ENCODE results near the gene IVD.

The IVD gene

DNA sequence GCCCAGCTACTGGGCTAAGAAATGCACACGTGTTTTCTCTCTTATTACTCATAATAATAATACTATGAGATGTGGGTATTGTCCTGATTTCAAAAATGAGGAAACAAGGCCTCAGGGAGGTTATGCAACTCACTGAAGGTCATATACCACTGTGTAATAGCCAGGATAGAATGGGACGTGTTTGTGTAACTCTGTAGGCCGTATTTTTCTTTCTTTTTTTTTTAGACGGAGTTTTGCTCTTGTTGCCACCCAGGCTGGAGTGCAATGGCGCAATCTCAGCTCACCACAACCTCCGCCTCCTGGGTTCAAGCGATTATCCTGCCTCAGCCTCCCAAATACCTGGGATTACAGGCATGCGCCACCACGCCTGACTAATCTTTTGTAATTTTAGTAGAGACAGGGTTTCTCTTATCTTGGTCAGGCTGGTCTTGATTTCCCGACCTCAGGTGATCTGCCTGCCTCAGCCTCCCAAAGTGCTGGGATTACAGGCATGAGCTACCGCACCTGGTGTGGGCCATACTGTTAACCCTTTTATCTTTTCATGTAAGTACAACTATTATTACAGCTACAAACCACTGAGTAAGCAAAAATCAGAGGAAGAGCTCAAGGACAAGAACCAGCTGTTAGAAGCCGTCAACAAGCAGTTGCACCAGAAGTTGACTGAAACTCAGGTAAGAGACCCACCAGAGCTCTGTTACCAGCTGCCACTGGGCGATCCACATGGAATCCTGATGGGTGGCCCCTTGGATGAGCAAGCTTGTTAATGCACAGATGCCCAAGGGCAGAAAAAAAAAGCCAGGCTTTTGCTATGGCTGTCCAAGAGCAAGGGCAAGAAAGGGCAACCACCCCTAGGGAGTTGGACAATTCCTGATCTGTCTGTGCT is 16.4 kb upstream of the IVD start:
- DNase-seq (ENCODE audit: low spot score in 2 of 2), result no peak
- no peak overlapping the region for H3K4me3 ChIP-seq
- no peaks in the 10 kb centered on the region for H3K4me1 ChIP-seq
- H3K27me3 ChIP-seq (ENCODE audit: low read depth), result no peaks in the 10 kb centered on the region
- no peaks in the 10 kb centered on the region for H3K9me3 ChIP-seq
- peaks cover 91% of the 10 kb centered on the region for H3K36me3 ChIP-seq (replicated peaks)
- in situ Hi-C loops (cut with MboI; ENCODE audit: low sequenced_read_pairs), result no loop called here

DNA sequence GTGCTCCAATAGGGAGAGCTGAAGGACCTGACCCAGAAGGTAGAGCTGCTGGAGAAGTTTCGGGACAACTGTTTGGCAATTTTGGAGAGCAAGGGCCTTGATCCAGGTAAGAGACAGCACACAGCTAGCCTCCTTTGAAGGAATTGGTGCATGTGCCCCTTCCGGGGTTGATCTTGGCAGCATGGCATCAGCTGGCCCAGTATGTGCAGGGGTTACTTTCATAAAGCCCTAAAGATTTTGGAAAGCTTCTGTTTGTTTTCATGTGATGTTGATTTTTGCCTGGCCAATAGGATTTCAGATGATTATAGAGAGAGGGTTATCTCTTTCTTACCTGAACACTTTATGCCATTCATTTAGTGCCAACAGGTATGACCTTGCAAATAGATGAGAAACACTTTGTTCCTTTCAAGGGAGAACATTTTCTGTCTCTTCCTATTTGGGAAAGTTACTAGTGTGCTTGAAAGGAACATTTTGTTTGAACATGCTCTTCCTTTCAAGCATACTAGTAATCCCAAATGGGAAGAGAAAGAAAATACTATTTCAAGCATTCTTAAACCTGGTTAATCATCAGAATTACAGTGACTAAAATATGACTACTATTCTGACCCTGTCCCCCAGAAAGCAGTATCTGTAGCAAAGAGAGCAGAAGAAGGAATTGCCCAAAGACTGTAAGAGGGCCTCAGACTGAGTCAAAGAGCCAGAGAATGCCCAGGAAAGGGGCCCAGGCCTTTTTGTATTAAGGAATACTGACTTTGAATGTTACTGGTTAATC is 15.6 kb upstream of the IVD start:
- in situ Hi-C loops (cut with MboI; ENCODE audit: low sequenced_read_pairs), result no loop called here
- no peak overlapping the region for H3K4me3 ChIP-seq

DNA sequence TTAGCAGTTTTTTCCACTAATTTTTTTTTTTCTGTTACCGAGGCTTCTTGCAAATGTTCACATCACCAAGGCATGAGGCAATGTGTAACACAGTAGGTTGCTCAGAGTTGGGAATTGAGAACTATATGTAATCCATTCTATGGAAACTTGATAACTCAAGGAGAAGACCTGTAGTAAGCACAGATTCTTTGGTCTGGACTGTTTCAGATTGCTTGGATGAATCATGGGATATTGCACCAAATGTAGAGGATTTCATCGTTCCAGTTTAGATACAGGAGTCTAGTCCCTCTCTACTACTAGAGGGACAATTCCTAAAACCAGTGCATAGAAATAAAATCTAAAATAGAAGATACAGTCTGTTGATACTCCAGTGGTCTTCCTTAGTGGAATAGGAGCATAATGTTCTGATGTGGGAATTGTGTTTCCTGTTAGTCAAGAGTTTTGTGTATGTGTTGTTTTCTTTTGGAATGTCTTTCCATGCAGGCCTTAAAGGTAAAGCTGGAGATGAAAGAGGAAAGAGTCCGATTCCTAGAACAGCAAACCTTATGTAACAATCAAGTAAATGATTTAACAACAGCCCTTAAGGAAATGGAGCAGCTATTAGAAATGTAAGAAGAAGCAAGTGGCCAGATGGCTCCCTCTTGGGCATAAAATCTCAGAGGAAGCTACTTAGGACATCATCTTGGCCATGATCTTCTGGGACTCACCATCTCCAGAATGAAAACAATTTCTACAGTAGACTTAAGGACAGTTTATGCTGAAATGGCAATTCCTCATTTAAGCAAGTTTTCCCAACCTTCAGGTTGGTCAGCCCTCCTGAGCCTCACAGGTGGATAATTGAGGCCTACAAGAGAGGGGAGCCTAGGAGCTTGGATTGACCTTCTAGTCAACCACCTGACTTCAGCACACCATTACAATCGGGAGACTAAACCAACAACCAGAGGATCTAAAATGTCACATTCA is 12.3 kb upstream of the IVD start:
- Histone ChIP-seq H3K4me1 (no peaks in the 10 kb centered on the region), H3K4me3 (no peak overlapping the region), H3K36me3 (replicated peaks) (peaks cover 68% of the 10 kb centered on the region), H3K9me3 (no peaks in the 10 kb centered on the region), H3K27me3 (ENCODE audit: low read depth) (no peaks in the 10 kb centered on the region)
- no peak for DNase-seq (ENCODE audit: low spot score in 2 of 2)
- in situ Hi-C loops (cut with MboI; ENCODE audit: low sequenced_read_pairs), result no loop called here

More for the DNA sequence above, 15.6 kb upstream of the IVD start:
- no peak for DNase-seq (ENCODE audit: low spot score in 2 of 2)
- Histone ChIP-seq H3K27me3 (ENCODE audit: low read depth) (no peaks in the 10 kb centered on the region), H3K4me1 (no peaks in the 10 kb centered on the region), H3K36me3 (replicated peaks) (peaks cover 95% of the 10 kb centered on the region), H3K9me3 (no peaks in the 10 kb centered on the region)

DNA sequence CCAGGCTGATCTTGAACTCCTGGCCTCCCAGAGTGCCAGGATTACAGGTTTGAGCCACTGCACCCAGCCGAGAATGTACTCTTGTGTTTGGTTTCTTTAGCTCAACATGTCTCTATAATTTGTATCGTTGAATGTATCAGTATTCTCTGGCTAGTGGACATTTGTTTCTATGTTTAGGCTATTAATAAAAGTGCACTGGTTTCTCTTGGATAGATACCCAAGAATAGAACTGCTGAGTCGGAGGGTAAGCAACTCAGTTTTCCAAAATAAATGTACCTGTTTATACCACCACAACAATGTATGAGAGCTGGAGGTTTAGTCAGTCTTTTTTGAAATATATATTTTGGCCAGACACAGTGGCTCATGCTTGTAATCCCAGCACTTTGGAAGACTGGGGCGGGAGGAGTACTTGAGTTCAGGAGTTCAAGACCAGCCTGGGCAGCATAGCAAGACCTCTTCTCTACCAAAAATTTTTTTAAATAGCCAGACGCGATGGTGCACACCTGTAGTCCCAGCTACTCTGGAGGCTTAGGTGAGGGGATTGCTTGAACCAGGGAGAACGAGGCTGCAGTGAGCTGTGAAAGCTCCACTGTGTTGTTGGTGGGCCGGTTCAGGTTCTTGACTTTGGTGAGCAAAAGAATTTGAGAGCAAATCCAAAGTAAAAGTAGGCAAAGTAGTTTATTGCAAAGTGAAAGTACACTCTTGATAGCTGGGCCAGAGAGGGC is 7.7 kb upstream of the IVD start:
- in situ Hi-C loops (cut with MboI; ENCODE audit: low sequenced_read_pairs), result no loop called here
- Histone ChIP-seq H3K4me1 (no peaks in the 10 kb centered on the region), H3K9me3 (no peaks in the 10 kb centered on the region), H3K27me3 (ENCODE audit: low read depth) (no peaks in the 10 kb centered on the region), H3K4me3 (no peak overlapping the region), H3K36me3 (replicated peaks) (peaks cover 22% of the 10 kb centered on the region)
- no peak for DNase-seq (ENCODE audit: low spot score in 2 of 2)

DNA sequence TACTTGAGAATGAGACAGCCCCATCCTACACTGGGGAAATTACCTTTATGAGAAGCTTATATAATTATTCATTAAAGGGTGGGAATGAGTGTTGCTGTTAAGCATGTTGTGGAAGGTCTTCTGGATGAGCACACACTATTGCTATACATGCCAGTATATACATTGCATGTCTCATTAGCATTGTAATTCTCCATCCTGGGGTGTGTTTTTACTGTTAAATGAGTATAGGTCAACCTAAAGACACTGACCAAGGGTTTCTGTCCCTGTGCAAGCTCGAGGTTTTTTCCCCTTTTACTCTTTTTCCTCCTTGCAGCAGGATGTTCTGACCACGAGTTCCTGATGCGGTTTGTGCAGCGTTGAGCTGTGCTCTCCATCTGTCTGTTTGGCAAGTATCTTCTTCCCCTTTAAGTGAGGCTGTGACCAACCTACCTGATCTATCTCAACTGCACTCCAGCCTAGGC is 7.2 kb upstream of the IVD start:
- no peak for DNase-seq (ENCODE audit: low spot score in 2 of 2)
- Histone ChIP-seq H3K4me3 (no peak overlapping the region), H3K27me3 (ENCODE audit: low read depth) (no peaks in the 10 kb centered on the region), H3K4me1 (no peaks in the 10 kb centered on the region), H3K36me3 (replicated peaks) (peaks cover 16% of the 10 kb centered on the region), H3K9me3 (no peaks in the 10 kb centered on the region)
- in situ Hi-C loops (cut with MboI; ENCODE audit: low sequenced_read_pairs), result no loop called here

DNA sequence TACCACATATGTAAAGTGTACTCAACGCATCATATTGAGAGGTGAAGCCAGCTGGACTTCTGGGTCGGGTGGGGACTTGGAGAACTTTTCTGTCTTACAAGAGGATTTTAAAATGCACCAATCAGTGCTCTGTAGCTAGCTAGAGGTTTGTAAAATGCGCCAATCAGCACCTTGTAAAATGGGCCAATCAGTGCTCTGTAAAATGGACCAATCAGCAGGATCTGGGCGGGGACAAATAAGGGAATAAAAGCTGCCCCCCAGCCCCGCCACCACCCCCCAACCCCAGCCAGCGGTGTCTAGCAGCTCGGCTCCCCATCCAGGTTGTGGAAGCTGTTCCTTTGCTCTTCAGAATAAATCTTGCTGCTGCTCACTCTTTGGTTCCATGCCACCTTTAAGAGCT is 6.2 kb upstream of the IVD start:
- no peaks in the 10 kb centered on the region for H3K4me1 ChIP-seq
- no peaks in the 10 kb centered on the region for H3K9me3 ChIP-seq
- peaks cover 8% of the 10 kb centered on the region for H3K36me3 ChIP-seq (replicated peaks)
- no peak for DNase-seq (ENCODE audit: low spot score in 2 of 2)
- H3K27me3 ChIP-seq (ENCODE audit: low read depth), result no peaks in the 10 kb centered on the region
- in situ Hi-C loops (cut with MboI; ENCODE audit: low sequenced_read_pairs), result no loop called here
- no peak overlapping the region for H3K4me3 ChIP-seq

DNA sequence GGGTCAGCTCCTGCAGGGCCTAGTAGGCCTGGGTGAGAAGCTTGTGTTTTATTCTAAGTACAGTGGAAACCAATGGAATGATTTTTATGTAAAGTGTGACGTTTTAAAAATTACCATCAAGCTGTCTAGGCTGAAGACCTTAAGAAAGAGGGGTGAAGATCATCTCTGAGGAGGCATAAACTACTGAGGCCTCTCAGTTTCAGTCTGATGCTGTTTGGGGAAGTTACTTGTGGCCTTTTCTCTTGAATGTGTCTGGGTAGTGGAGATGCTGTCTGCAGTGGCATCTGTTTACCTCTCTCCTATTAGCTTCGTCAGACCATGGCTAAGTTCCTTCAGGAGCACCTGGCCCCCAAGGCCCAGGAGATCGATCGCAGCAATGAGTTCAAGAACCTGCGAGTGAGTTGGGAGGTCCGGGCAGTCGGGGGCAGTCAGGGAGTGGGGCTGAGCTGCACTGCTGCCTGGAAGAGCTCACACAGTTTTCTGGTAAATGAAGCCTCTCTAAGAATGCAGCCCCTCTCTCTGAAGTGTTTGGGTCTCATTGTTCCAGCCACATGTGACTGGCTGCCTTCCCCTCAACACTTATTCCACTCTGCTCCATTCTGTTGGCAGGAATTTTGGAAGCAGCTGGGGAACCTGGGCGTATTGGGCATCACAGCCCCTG is 1.9 kb downstream of the IVD start:
- Histone ChIP-seq H3K4me1 (peaks cover 7% of the 10 kb centered on the region), H3K27me3 (ENCODE audit: low read depth) (no peaks in the 10 kb centered on the region), H3K9me3 (no peaks in the 10 kb centered on the region), H3K36me3 (replicated peaks) (peaks cover 41% of the 10 kb centered on the region), H3K4me3 (peak overlapping the region; percentile 78; the same call in 1 of the 2 replicates)
- in situ Hi-C loops (cut with MboI; ENCODE audit: low sequenced_read_pairs), result no loop called here
- no peak for DNase-seq (ENCODE audit: low spot score in 2 of 2)

DNA sequence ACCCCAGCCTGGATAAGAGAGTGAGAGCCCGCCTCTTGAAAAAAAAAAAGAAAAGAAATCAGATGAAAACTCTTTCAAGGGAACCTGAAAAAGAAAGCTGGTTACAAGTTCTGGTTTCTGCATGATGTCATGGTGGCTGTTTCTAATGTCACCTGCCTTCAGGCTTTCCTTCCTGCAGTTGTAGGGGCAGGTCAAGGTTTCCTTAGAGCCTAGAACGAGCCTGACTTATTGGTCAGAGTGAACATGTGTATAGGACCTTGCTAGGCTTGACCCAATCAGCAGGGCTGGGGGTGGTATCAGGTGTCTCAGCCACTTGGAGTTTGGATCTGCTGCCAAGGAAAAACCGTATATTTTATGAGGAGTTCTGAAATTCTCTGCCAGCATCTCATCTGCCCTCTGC is 3.8 kb downstream of the IVD start:
- H3K4me1 ChIP-seq, result peaks cover 7% of the 10 kb centered on the region
- H3K27me3 ChIP-seq (ENCODE audit: low read depth), result no peaks in the 10 kb centered on the region
- in situ Hi-C loops (cut with MboI; ENCODE audit: low sequenced_read_pairs), result no loop called here
- no peak for DNase-seq (ENCODE audit: low spot score in 2 of 2)
- no peaks in the 10 kb centered on the region for H3K9me3 ChIP-seq
- no peak overlapping the region for H3K4me3 ChIP-seq
- H3K36me3 ChIP-seq (replicated peaks), result peaks cover 60% of the 10 kb centered on the region

DNA sequence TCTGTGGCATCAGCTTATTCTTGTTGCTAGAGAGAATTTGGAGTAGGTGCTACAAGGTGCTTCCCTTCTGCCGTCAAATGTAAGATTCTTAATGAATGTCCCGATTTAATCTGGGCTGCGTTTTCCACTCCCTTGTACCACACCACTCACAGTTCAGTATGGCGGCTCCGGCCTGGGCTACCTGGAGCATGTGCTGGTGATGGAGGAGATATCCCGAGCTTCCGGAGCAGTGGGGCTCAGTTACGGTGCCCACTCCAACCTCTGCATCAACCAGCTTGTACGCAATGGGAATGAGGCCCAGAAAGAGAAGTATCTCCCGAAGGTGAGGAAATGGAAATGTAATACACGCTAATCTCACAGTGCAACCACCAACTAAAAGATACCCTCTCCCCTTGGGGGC is 4.9 kb downstream of the IVD start:
- peaks cover 71% of the 10 kb centered on the region for H3K36me3 ChIP-seq (replicated peaks)
- DNase-seq (ENCODE audit: low spot score in 2 of 2), result no peak
- in situ Hi-C loops (cut with MboI; ENCODE audit: low sequenced_read_pairs), result no loop called here

DNA sequence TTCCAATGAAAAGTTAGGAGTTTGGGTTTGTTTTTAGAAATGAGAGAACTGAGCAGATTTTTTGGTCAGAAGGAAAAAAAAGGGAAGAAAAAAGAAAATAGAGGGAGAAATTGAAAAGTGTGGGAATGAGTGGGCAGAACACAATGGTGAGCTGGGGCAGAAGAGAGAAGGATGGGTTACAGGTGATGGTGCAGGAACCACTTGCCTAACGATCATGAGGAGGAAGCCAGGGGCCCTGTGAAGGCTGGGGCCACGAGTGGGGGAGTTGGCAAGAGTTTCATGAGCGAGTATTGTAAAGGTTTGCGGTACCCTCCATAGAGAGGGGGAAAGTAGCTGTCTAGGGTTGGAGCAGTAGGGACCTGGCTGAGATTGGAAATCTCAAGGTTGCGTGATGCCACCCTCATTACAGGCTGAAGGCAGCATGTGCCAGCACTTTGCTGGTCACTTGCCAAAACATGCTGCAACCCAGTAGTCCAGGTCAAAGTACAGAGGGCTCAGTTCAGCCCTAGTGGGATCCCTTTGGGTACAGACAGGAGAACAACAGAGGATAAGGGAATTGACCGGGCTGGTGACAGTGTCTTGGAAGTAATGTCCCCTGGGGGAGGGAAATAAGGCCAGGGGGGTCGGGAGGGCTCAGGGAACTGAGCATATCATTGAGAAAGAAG is 6.6 kb downstream of the IVD start:
- no peak for DNase-seq (ENCODE audit: low spot score in 2 of 2)
- Histone ChIP-seq H3K4me1 (no peaks in the 10 kb centered on the region), H3K36me3 (replicated peaks) (peaks cover 81% of the 10 kb centered on the region), H3K27me3 (ENCODE audit: low read depth) (no peaks in the 10 kb centered on the region), H3K4me3 (no peak overlapping the region), H3K9me3 (no peaks in the 10 kb centered on the region)
- in situ Hi-C loops (cut with MboI; ENCODE audit: low sequenced_read_pairs), result no loop called here

More for the DNA sequence above, 4.9 kb downstream of the IVD start:
- Histone ChIP-seq H3K4me3 (no peak overlapping the region), H3K4me1 (peaks cover 4% of the 10 kb centered on the region), H3K9me3 (no peaks in the 10 kb centered on the region), H3K27me3 (ENCODE audit: low read depth) (no peaks in the 10 kb centered on the region)

DNA sequence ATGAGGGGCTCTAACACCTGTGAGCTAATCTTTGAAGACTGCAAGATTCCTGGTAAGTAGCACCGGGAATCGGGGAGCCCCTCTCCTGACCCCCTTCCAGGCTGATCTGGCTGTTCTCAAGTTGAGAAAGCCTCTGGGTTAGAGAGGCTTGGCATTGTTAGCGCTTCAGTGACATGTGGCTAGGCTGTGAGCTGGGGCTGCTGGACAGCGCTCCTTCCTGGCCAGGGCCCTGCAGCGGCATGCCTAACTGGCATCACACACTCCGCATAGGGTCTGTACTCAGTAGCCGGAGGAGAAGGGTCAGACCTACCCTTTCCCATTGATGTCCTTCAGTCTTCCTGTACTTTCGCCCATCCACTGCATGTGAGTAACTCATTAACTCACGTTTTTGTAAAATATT is 7.4 kb downstream of the IVD start:
- no peaks in the 10 kb centered on the region for H3K4me1 ChIP-seq
- no peak overlapping the region for H3K4me3 ChIP-seq
- peaks cover 77% of the 10 kb centered on the region for H3K36me3 ChIP-seq (replicated peaks)
- no peaks in the 10 kb centered on the region for H3K9me3 ChIP-seq
- no peaks in the 10 kb centered on the region for H3K27me3 ChIP-seq (ENCODE audit: low read depth)
- in situ Hi-C loops (cut with MboI; ENCODE audit: low sequenced_read_pairs), result no loop called here
- no peak for DNase-seq (ENCODE audit: low spot score in 2 of 2)

DNA sequence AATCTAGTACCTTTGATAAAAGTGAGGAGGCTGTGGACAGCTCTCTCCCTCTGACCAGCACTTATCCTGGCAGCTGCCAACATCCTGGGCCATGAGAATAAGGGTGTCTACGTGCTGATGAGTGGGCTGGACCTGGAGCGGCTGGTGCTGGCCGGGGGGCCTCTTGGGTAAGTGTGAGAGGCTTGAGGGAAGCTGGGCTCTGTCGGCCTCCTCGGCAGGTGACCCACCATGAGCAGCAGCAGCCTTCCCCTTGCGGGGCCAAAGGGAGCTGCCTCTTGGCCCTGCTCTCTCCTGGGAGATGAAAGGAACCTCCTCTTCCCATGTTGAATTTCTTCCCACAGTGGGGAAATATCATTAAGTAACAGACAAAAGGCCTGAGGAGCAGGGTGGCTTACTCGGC is 9.2 kb downstream of the IVD start:
- no peak for DNase-seq (ENCODE audit: low spot score in 2 of 2)
- no peak overlapping the region for H3K4me3 ChIP-seq
- in situ Hi-C loops (cut with MboI; ENCODE audit: low sequenced_read_pairs), result no loop called here
- no peaks in the 10 kb centered on the region for H3K27me3 ChIP-seq (ENCODE audit: low read depth)
- no peaks in the 10 kb centered on the region for H3K4me1 ChIP-seq
- H3K36me3 ChIP-seq (replicated peaks), result peaks cover 81% of the 10 kb centered on the region
- H3K9me3 ChIP-seq, result no peaks in the 10 kb centered on the region

Data from HAP-1 (cell line).